ENCODE results near the gene KCNMB4.

GRCh38 chr12:70365398-70365647, 767 bp upstream of the KCNMB4 start:
- no peak for TF ChIP-seq POLR2A (IDR thresholded peaks at IDR 0.05)
- TF ChIP-seq, protein P1, sequence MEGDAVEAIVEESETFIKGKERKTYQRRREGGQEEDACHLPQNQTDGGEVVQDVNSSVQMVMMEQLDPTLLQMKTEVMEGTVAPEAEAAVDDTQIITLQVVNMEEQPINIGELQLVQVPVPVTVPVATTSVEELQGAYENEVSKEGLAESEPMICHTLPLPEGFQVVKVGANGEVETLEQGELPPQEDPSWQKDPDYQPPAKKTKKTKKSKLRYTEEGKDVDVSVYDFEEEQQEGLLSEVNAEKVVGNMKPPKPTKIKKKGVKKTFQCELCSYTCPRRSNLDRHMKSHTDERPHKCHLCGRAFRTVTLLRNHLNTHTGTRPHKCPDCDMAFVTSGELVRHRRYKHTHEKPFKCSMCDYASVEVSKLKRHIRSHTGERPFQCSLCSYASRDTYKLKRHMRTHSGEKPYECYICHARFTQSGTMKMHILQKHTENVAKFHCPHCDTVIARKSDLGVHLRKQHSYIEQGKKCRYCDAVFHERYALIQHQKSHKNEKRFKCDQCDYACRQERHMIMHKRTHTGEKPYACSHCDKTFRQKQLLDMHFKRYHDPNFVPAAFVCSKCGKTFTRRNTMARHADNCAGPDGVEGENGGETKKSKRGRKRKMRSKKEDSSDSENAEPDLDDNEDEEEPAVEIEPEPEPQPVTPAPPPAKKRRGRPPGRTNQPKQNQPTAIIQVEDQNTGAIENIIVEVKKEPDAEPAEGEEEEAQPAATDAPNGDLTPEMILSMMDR (IDR thresholded peaks at IDR 0.05): no peak
